Mesendoderm (in vitro differentiated cells): Measurements from ENCODE around the gene AHI1.
A peak's percentile ranks its signal among the peaks of the same experiment; 100 is the strongest.

ENCODE experiments used
- DNase-seq: peaks from one replicate; pipeline ENCODE4 v3.0.0; 2013
- H2AK5ac ChIP-seq: 2 replicates; pipeline ENCODE4 v1.6.1; 2013; ENCODE audit warnings: low read length, inconsistent platforms
- H2BK120ac ChIP-seq: 2 replicates; pipeline ENCODE4 v1.6.1; 2013; ENCODE audit warnings: low read depth, mild to moderate bottlenecking, low read length, moderate library complexity, mixed read lengths
- H2BK15ac ChIP-seq: replicated peaks from 2 replicates; pipeline ENCODE4 v1.6.1; 2013; ENCODE audit warnings: low read depth, mild to moderate bottlenecking, moderate library complexity
- H2BK5ac ChIP-seq: 2 replicates; pipeline ENCODE4 v1.6.1; 2013; ENCODE audit warnings: low read length, inconsistent platforms
- H3K18ac ChIP-seq: 2 replicates; pipeline ENCODE4 v1.6.1; 2013; ENCODE audit warnings: mild to moderate bottlenecking, low read length, mixed read lengths
- H3K23ac ChIP-seq: one replicate; pipeline ENCODE4 v1.6.1; 2013; ENCODE audit warnings: low read length
- H3K27ac ChIP-seq: 2 replicates; pipeline ENCODE4 v1.5.1; 2013; ENCODE audit warnings: low read depth, mild to moderate bottlenecking, inconsistent platforms, low read length, moderate library complexity
- H3K27me3 ChIP-seq: 2 replicates; pipeline ENCODE4 v1.6.1; 2013; ENCODE audit warnings: low read length, control low read depth, mild to moderate bottlenecking, inconsistent platforms; ENCODE audit not compliant: insufficient read depth, poor library complexity
- H3K36me3 ChIP-seq: 2 replicates; pipeline ENCODE4 v1.6.1; 2013; ENCODE audit warnings: low read length, inconsistent platforms; ENCODE audit not compliant: control insufficient read depth, insufficient read depth
- H3K4ac ChIP-seq: one replicate; pipeline ENCODE4 v1.6.1; 2013; ENCODE audit warnings: low read depth, mild to moderate bottlenecking, low read length, moderate library complexity
- H3K4me1 ChIP-seq: 2 replicates; pipeline ENCODE4 v1.6.1; 2013; ENCODE audit warnings: low read depth, low read length, inconsistent platforms; ENCODE audit not compliant: control insufficient read depth
- H3K4me2 ChIP-seq: 2 replicates; pipeline ENCODE4 v1.6.1; 2013; ENCODE audit warnings: low read length
- H3K4me3 ChIP-seq: 2 replicates; pipeline ENCODE4 v1.5.1; 2013; ENCODE audit warnings: mild to moderate bottlenecking, low read length
- H3K56ac ChIP-seq: one replicate; pipeline ENCODE4 v1.6.1; 2013; ENCODE audit warnings: low read length
- H3K79me1 ChIP-seq: 2 replicates; pipeline ENCODE4 v1.6.1; 2013; ENCODE audit warnings: low read length, inconsistent platforms
- H3K79me2 ChIP-seq: 2 replicates; pipeline ENCODE4 v1.6.1; 2013; ENCODE audit warnings: mild to moderate bottlenecking, low read length; ENCODE audit not compliant: control insufficient read depth, insufficient read depth
- H3K9ac ChIP-seq: 2 replicates; pipeline ENCODE4 v1.6.1; 2013; ENCODE audit warnings: low read length, inconsistent platforms
- H4K5ac ChIP-seq: one replicate; pipeline ENCODE4 v1.6.1; 2013; ENCODE audit warnings: low read length
- H4K8ac ChIP-seq: one replicate; pipeline ENCODE4 v1.6.1; 2013; ENCODE audit warnings: low read depth, mild to moderate bottlenecking, control low read depth, low read length, moderate library complexity
- WGBS: extraction: QIAGEN DNeasy Blood & Tissue Kit; methylation state at CpG from one replicate; pipeline ENCODE4 v1.1.7; 2013; ENCODE audit warnings: low lambda C conversion rate, missing lambda C conversion rate; ENCODE audit not compliant: insufficient coverage; ENCODE audit errors: extremely low coverage; 5-methylcytosine and 5-hydroxymethylcytosine counted together

The AHI1 gene

GRCh38 chr6:135438907-135439535 is 58.5 kb downstream of the AHI1 start:
- no peak overlapping the region for H2AK5ac ChIP-seq
- no peak overlapping the region for H3K18ac ChIP-seq
- no peaks in the 10 kb centered on the region for H3K27me3 ChIP-seq
- WGBS, result no CpG with 5 or more reads among the region's 3 CpGs
- DNase-seq, result peak; percentile 38
- H3K4ac ChIP-seq, result no peak overlapping the region
- no peak overlapping the region for H3K27ac ChIP-seq
- H3K36me3 ChIP-seq, result no peaks in the 10 kb centered on the region
- no peak overlapping the region for H4K8ac ChIP-seq
- H2BK120ac ChIP-seq, result no peak overlapping the region
- H3K9ac ChIP-seq, result no peak overlapping the region
- no peak overlapping the region for H3K4me3 ChIP-seq
- H3K79me1 ChIP-seq, result no peaks in the 10 kb centered on the region
- no peak overlapping the region for H2BK5ac ChIP-seq
- H3K4me1 ChIP-seq, result no peaks in the 10 kb centered on the region
- no peak overlapping the region for H3K56ac ChIP-seq
- no peak overlapping the region for H3K23ac ChIP-seq
- no peak overlapping the region for H4K5ac ChIP-seq
- H3K4me2 ChIP-seq, result no peak overlapping the region
- H2BK15ac ChIP-seq, result no peak overlapping the region
- H3K79me2 ChIP-seq, result no peaks in the 10 kb centered on the region

- Histone ChIP-seq H3K36me3 (no peaks in the 10 kb centered on the region), H4K8ac (no peak overlapping the region), H3K18ac (no peak overlapping the region), H4K5ac (no peak overlapping the region), H3K4me1 (no peaks in the 10 kb centered on the region), H3K4ac (no peak overlapping the region), H3K79me1 (no peaks in the 10 kb centered on the region), H3K79me2 (no peaks in the 10 kb centered on the region), H3K4me3 (no peak overlapping the region), H3K9ac (no peak overlapping the region), H3K27ac (no peak overlapping the region), H2AK5ac (no peak overlapping the region), H3K23ac (no peak overlapping the region), H2BK15ac (no peak overlapping the region), H3K27me3 (no peaks in the 10 kb centered on the region), H2BK5ac (no peak overlapping the region), H3K56ac (no peak overlapping the region), H2BK120ac (no peak overlapping the region), H3K4me2 (no peak overlapping the region)
- no peak for DNase-seq
Measured at GRCh38 chr6:135434991-135435390, 62.5 kb downstream of the AHI1 start.

GRCh38 chr6:135434095-135434494 is 63.4 kb downstream of the AHI1 start:
- no peak overlapping the region for H2BK120ac ChIP-seq
- H4K8ac ChIP-seq, result no peak overlapping the region
- H3K4me2 ChIP-seq, result no peak overlapping the region
- no peak overlapping the region for H3K18ac ChIP-seq
- H3K4me1 ChIP-seq, result no peaks in the 10 kb centered on the region
- no peak overlapping the region for H4K5ac ChIP-seq
- no peak overlapping the region for H3K27ac ChIP-seq
- no peaks in the 10 kb centered on the region for H3K27me3 ChIP-seq
- WGBS, result no CpG with 5 or more reads among the region's 1 CpG
- no peak overlapping the region for H3K4ac ChIP-seq
- no peaks in the 10 kb centered on the region for H3K79me1 ChIP-seq
- H2BK5ac ChIP-seq, result no peak overlapping the region
- H3K23ac ChIP-seq, result no peak overlapping the region
- H3K79me2 ChIP-seq, result no peaks in the 10 kb centered on the region
- no peak overlapping the region for H2BK15ac ChIP-seq
- H2AK5ac ChIP-seq, result no peak overlapping the region
- H3K9ac ChIP-seq, result no peak overlapping the region
- no peak for DNase-seq
- no peak overlapping the region for H3K4me3 ChIP-seq
- H3K36me3 ChIP-seq, result no peaks in the 10 kb centered on the region
- H3K56ac ChIP-seq, result no peak overlapping the region

- WGBS, result no CpG with 5 or more reads among the region's 2 CpGs
- Histone ChIP-seq H4K5ac (no peak overlapping the region), H2BK5ac (no peak overlapping the region), H3K4ac (no peak overlapping the region), H3K4me1 (no peaks in the 10 kb centered on the region), H2AK5ac (no peak overlapping the region), H3K4me3 (no peak overlapping the region), H3K18ac (no peak overlapping the region), H4K8ac (no peak overlapping the region), H2BK120ac (no peak overlapping the region), H3K27me3 (no peaks in the 10 kb centered on the region), H3K27ac (no peak overlapping the region), H3K23ac (no peak overlapping the region), H3K56ac (no peak overlapping the region), H3K4me2 (no peak overlapping the region), H2BK15ac (no peak overlapping the region), H3K79me2 (no peaks in the 10 kb centered on the region), H3K36me3 (no peaks in the 10 kb centered on the region), H3K79me1 (no peaks in the 10 kb centered on the region), H3K9ac (no peak overlapping the region)
- no peak for DNase-seq
Measured at GRCh38 chr6:135428078-135428477, 69.5 kb downstream of the AHI1 start.

GRCh38 chr6:135426833-135427232 is 70.7 kb downstream of the AHI1 start:
- Histone ChIP-seq H3K36me3 (no peaks in the 10 kb centered on the region), H3K4me2 (no peak overlapping the region)
- no CpG with 5 or more reads among the region's 1 CpG for WGBS

GRCh38 chr6:135424385-135424784 is 73.2 kb downstream of the AHI1 start:
- Histone ChIP-seq H3K56ac (no peak overlapping the region), H3K23ac (no peak overlapping the region), H3K18ac (no peak overlapping the region), H3K79me2 (no peaks in the 10 kb centered on the region), H3K4me1 (no peaks in the 10 kb centered on the region), H3K36me3 (no peaks in the 10 kb centered on the region), H3K27me3 (no peaks in the 10 kb centered on the region), H4K5ac (no peak overlapping the region), H3K79me1 (no peaks in the 10 kb centered on the region), H2BK120ac (no peak overlapping the region), H3K27ac (no peak overlapping the region), H4K8ac (no peak overlapping the region), H3K4ac (no peak overlapping the region), H3K4me3 (no peak overlapping the region), H3K4me2 (no peak overlapping the region), H2BK5ac (no peak overlapping the region), H2BK15ac (no peak overlapping the region), H2AK5ac (no peak overlapping the region), H3K9ac (no peak overlapping the region)
- no CpG with 5 or more reads among the region's 1 CpG for WGBS
- no peak for DNase-seq

More at GRCh38 chr6:135426833-135427232, 70.7 kb downstream of the AHI1 start:
- no peak overlapping the region for H3K4me3 ChIP-seq
- no peak overlapping the region for H3K9ac ChIP-seq
- no peak overlapping the region for H2BK15ac ChIP-seq
- no peaks in the 10 kb centered on the region for H3K79me1 ChIP-seq
- no peak overlapping the region for H3K18ac ChIP-seq
- H2BK120ac ChIP-seq, result no peak overlapping the region
- H2AK5ac ChIP-seq, result no peak overlapping the region
- no peak for DNase-seq
- no peaks in the 10 kb centered on the region for H3K4me1 ChIP-seq
- H3K27me3 ChIP-seq, result no peaks in the 10 kb centered on the region
- H4K8ac ChIP-seq, result no peak overlapping the region
- no peaks in the 10 kb centered on the region for H3K79me2 ChIP-seq
- H3K56ac ChIP-seq, result no peak overlapping the region
- no peak overlapping the region for H4K5ac ChIP-seq
- no peak overlapping the region for H3K27ac ChIP-seq
- no peak overlapping the region for H2BK5ac ChIP-seq
- no peak overlapping the region for H3K23ac ChIP-seq
- no peak overlapping the region for H3K4ac ChIP-seq
